ENCODE measurements around the gene MMP7.

DNA sequence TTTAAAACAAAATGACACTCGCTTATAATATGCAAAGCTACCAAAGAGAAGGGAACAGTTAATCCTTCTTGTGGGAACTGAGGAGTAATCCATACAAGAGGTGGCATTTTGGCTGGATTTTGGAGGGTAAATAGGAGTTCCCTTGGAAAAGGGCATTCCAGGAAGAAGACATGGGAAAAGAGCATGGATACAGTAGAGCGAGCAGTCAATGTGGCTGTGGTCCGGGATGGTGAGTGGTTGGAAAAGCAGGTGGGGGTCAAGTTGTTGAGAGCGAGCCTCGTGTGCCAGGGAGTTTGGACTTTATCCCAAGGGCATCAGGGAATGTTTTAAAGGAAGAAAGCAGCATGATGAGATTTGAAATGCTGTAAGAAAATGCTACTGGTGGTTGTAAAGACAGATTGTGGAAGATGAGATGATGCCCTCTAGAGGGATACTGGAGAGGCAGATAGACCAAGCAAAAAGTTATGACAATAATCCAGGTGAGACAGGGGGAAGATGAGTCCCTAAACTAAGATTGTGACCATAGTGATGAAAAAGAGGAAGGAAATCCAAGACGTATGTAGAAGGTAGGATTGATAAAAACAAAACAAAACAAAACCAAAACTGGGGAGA, 3.8 kb upstream of the MMP7 start:
- TF ChIP-seq, protein P1, sequence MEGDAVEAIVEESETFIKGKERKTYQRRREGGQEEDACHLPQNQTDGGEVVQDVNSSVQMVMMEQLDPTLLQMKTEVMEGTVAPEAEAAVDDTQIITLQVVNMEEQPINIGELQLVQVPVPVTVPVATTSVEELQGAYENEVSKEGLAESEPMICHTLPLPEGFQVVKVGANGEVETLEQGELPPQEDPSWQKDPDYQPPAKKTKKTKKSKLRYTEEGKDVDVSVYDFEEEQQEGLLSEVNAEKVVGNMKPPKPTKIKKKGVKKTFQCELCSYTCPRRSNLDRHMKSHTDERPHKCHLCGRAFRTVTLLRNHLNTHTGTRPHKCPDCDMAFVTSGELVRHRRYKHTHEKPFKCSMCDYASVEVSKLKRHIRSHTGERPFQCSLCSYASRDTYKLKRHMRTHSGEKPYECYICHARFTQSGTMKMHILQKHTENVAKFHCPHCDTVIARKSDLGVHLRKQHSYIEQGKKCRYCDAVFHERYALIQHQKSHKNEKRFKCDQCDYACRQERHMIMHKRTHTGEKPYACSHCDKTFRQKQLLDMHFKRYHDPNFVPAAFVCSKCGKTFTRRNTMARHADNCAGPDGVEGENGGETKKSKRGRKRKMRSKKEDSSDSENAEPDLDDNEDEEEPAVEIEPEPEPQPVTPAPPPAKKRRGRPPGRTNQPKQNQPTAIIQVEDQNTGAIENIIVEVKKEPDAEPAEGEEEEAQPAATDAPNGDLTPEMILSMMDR (IDR thresholded peaks at IDR 0.05; ENCODE audit: low read length), result peak; percentile 62
- no peak for TF ChIP-seq EZH2 (IDR thresholded peaks at IDR 0.05; ENCODE audit: borderline replicate concordance, low read length)
